GM18502 (cell line): ENCODE measurements around the gene PFKL.

Experiments used
- ATAC-seq: cut with Tn5 transposase; IDR thresholded peaks from one replicate; pipeline ENCODE4 v1.9.1; 2021; ENCODE audit warnings: mild to moderate bottlenecking; ENCODE audit not compliant: unreplicated experiment, poor library complexity

The PFKL gene

DNA sequence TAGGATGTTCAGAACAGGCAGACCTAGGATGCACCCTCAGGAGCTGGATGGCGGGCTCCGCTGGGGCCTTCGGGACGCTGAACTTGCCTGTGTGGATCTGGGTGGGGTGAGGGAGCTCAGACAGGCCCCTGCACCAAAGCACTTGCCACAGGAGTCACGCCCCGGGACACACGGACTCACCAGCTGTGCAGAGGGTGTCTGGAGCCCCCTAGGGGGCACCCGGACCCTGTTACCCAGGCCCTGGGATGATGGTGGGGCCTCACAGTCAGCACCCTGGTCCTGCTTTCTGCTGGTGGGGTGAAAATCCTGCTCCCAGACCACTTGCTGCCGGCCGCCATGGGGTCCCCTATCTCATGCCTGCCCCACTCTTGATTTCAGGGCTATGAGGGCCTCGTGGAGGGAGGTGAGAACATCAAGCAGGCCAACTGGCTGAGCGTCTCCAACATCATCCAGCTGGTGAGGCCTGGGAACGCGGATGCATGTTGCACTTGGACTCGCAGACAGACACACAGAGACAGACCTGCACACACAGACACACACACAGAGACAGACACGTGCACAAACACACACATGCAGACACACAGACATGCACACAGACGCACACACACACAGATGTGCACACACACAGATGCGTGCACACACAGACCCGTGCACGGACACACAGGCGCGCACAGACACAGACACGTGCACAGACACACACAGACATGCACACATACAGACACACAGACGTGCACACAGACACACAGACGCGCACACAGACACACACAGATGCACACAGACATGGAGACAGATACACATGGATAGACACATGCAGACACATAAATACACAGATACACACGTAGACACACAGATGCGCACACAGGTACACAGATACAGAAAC, 11.0 kb downstream of the PFKL start:
- no peak for ATAC-seq

DNA sequence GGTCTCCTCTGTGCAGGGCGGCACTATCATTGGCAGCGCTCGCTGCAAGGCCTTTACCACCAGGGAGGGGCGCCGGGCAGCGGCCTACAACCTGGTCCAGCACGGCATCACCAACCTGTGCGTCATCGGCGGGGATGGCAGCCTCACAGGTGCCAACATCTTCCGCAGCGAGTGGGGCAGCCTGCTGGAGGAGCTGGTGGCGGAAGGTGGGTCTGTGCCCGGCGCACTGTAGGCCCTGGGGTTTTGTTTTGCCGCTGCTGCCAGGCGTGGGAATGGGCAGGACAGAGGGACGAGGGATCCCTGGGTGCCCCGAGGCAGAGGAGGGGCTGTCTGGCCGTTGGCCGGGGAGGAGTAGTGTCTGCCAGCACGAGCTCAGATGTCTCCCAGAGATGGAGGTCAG, 12.2 kb downstream of the PFKL start:
- ATAC-seq: no peak

DNA sequence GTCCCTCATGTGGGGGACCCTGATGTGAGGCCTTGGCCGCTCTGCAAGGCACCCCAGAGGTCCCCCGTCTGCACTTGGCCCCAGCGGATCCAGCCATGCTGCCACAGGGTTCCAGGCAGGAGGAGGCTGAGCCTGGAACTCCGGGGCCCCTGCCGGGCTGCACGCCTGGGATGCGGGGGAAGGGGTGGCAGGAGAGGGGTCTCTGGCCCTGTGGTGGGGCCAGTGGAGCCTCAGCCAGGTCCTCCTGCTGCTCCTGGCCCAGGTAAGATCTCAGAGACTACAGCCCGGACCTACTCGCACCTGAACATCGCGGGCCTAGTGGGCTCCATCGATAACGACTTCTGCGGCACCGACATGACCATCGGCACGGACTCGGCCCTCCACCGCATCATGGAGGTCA, 12.9 kb downstream of the PFKL start:
- ATAC-seq: no peak

DNA sequence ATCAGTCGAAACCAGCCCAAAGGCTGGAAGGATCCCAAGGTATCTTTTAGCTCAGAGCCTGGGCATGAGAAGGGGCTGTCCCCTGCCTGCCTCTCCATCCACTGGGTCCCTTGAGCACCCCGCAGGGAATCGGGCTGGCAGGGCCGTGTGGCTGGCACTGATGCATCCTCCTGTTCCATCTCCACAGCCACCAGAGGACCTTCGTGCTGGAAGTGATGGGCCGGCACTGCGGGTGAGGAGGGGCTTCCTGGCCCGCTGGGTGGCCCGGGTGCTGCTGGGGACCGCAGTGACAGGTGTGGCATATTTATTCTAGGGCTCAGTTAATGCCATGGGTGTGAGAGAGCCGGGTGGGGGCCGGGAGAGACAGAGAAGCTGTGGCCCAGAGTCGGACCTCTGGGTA, 13.6 kb downstream of the PFKL start:
- no peak for ATAC-seq

DNA sequence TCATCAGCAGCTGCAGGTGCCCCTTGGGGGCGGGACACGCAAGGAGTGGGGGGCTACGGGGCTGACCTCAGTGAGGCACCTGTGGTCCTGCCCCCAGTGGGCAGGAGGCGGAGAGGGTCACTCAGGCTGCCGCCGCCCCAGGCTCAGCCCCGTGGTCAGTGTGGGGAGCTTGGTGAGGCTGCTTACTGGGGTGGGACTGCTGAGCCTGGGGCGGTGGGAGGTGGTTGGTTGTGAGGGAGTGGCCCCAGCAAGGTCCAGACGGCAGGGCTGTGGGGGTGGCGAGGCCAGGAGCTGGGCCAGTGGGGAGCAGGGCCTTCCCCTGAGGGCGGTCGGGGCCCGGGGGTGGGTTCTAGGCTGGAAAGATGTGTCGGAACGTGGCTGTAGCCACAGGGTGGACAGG, 14.3 kb downstream of the PFKL start:
- ATAC-seq: no peak

DNA sequence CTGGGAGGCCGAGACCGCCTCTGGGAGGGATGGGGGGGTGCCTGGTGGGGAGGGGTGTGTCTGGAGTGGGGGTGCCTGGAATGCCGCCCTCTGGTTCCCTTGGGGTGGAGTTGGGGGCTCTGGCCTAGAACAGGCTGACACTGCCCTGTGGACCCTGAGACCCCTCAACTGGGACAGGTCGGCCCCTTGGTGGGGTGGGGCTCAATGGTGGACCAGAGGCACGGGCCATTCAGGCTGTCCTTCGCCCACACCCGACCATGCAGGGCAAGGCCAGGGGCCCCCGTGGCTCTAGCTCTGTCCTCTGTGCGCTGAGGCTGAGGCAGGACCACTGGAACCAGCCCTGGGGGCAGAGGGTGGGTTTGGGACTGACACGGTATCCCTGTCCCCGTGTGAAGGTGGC, 14.7 kb downstream of the PFKL start:
- ATAC-seq: no peak

DNA sequence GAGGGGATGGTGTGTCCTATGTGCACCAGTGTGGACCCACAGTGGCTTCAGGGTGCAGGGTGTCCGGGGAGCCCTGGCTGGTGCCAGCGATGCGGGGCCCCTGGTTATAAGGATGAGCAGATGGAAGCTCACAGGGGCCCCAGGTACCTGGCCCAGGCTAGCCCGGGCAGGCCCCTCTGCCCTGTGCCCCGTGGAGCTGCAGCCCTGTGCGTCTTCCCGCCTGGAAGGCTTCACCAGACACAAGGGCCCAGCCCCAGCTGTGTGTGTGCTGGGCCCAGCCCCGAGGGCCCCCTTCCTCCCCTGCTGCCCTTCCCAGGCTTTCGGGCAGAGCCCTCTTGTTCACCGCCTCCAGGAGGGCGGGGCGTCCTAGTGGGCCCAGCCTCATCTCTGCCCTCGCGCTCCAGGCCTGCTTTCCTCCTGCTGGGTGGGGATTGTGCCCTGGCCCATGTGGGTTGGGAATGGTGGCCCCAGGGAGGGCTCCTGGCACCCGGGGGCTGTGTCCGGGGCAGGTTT, 15.9 kb downstream of the PFKL start:
- no peak for ATAC-seq

DNA sequence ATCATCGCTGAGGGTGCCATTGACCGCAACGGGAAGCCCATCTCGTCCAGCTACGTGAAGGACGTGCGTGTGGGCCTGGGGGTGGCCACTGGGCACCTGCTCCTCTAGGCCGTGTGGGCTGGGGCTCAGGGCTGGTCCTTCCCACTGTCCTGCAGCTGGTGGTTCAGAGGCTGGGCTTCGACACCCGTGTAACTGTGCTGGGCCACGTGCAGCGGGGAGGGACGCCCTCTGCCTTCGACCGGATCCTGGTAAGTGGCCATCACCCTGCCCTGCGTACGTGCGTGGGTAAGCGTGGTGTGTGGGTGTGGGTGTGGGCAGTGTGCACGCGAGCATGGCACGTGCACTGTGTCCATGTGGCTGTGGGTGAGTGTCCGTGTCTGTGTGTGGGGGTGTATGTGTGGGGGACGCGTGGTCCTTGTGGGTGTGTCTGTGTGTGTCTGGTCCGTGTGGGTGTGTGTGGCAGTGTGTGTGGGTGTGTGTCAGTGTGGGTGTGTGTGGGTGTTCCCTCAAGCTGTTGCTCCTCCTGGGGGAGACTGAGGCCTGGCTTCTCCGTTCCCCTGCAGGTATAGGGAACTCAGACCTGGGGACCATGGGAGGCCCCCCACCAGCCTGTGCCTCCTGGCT, 16.5 kb downstream of the PFKL start:
- ATAC-seq: no peak

DNA sequence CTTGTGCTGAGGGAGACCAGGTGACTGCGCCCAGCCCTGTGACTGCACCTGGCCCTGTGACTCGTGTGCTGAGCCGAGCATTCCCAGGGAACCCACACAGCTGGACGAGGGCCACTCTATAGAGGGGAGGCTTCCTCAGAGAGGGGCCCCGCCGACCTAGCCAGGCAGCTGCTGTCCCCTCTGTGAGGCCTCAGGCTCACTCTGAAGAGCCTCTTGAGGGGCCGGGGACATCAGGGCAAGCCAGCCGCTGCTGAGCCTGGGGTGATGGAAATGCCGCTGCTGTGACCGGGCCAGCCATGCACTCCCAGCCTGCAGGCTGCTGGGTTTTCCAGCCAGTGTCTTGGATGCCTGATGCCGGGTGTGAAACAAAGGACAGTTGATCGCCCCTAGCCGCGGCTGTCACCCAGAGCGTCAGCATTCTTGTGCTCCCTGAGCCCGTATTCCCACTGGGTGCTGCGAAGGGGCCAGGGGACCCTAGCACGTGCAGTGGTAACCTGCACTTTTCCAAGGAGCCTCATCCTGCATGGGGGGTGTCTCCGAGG, 17.5 kb downstream of the PFKL start:
- no peak for ATAC-seq

DNA sequence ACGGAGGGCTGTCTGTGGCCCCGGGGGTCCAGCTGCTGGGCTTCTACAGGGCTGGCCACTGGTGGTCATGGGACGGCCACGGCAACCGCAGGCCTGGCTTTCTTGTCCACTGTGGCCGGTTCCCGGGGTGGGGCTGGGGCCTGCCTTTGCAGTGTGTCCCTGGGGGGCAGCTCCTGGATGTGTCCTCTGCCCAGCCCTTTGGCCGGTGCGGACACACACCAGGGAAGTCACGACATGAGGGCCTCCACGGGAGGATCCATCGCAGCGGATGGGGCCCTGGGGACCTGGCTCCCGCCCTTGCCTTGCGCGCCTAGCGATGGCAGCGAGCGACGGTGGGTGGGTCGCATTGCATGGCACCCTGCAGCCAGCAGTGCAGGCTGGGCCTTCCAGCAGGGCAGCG, 18.0 kb downstream of the PFKL start:
- no peak for ATAC-seq

DNA sequence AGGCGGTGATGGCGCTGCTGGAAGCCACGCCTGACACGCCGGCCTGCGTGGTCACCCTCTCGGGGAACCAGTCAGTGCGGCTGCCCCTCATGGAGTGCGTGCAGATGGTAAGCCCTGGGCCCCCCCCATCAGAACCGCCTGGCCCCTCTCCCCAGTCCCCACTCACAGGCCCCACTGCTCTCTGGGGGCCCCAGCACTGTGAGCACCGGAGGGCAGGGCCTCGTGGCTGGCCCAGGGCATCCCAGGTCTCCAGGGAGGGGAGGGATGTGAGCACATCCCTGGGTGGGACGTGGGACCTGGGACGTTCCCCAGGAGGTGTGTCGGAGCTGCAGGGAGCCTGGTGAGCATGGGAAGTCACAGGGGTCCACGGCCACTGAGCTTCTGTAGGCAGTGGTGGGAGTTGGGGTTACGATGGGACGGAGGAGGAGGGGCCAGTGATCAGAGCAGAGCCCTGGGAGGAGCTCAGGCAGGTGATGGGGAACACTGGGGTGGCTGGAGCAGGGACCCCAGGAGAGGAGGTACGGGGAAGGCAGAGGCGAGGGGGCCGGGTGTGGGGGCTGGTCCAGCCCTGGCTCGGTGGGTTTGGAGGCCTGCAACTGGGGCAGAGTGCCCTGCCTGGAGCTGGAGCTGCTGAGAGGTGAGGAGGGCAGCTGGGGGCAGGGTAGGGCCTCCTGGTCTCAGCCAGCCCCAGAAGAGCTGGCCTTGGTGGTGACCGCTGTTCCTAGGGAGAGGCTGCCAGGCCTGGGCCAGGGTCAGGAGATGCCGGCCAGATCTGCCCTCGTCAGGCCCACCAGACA, 18.8 kb downstream of the PFKL start:
- no peak for ATAC-seq

DNA sequence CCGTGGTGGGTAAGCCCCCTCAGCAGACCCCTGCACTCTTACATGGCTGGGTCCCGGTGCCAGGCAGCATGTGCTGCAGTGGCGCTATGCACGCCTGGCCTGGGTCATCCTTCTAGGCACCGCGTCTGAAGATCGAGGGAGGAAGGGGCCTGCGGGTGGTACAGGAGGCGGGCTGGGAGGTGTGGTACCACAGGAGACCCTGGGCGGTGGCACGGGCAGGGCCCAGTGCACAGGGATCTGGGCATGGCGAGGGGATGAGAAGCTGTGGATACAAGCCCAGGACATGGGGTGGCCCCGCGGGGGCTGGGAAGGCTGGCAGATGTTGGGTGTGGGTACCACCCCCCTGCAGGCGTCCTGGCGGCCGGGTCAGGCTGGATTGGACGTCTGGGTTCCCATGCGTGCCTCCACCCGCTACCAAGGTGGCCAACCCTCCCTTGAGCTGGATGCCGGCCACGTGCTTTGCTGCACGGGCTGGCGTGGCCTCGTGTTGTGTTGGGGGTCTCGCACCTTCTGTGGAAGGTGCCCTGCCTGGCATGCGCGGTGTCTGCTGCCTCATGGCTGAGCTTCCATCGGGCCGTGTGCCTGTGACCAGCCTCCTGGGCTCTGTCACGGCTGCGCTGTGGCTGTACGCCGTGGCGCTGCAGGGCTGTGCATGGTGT, 19.7 kb downstream of the PFKL start:
- no peak for ATAC-seq

DNA sequence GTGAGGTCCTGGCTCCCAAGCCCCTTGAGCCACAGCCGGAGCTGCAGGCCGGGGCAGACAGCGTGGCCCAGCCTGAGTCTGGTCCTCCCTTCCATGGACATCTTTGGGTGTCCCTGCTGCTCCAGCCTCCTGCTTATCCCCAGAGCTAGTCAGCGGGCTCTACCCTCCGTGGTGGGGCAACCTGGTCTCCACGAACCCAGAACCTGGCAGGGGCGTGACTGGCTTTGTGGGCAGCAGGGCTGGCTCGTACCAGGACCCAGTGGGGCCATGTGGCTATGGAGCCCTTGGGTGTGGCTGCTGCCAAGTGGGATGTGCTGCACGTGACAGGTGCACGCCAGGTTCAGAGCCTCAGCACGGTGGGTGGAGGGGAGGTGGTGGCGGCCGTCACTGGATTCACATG, 21.0 kb downstream of the PFKL start:
- ATAC-seq: no peak

DNA sequence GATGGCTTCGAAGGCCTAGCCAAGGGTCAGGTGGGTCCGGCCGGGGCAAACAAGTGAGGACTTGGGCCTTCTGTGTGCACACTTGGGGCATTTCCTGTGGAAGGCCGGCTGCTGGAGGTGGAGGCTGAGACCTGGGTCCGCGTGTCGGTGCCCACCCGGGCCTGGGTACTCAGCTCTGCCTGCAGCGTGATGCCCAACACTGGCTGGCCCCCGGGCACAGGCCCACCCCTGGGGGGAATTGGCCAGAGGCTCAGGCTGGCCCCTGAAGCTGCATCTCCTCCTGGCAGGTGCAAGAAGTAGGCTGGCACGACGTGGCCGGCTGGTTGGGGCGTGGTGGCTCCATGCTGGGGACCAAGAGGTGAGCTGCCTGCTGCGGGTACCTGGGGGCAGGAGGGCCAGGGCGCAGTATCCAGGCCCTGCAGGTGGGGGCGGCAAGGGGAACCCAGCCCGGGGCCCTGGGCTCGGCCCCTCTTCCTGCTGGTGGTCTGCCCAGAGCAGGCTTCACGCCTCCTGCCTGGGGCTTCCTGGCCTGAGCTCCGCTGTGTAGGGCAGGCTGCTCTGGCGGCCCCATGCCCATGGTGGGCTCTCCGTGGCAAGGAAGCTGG, 22.1 kb downstream of the PFKL start:
- no peak for ATAC-seq

DNA sequence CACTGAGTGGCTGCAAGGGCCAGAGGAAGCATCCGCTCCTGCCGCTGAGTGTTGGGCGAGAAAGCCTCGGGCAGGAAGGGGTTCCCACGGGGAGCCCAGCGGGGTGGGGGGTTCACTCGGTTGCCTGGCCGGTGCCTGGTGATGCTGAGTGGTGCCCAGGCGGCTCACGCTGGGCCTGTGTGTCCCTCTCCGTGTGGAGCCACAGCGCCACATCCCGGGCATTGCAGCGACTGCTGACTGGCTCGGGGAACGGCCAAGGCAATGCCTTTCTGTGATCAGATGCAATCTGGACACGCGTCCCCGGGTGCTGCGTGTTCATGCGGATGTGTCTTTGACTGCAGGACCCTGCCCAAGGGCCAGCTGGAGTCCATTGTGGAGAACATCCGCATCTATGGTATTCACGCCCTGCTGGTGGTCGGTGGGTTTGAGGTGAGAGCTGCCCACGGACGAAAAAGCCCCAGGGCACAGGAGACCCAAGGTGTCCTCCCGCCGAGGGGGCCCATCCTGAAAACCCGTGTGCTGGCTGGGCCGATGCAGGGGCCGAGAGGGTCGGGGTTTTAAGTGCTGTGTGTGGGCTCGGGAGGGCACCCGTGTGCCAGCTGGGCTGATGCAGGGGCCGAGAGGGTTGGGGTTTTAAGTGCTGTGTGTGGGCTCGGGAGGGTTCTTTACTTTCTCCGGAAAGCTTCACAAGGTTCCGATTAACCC, 22.9 kb downstream of the PFKL start:
- no peak for ATAC-seq

DNA sequence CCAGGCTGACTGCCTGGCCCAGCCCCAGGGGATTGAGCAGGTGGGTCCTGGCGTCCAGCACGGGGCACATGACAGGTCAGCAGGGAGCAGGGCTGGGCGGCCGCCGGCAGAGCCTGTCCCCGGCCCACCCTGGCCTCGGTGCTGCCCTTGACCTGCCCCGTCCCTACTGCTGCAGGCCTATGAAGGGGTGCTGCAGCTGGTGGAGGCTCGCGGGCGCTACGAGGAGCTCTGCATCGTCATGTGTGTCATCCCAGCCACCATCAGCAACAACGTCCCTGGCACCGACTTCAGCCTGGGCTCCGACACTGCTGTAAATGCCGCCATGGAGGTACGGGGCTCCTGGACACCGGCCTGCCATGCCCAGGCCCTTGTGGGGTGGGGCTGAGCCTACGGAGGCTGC, 23.7 kb downstream of the PFKL start:
- no peak for ATAC-seq

DNA sequence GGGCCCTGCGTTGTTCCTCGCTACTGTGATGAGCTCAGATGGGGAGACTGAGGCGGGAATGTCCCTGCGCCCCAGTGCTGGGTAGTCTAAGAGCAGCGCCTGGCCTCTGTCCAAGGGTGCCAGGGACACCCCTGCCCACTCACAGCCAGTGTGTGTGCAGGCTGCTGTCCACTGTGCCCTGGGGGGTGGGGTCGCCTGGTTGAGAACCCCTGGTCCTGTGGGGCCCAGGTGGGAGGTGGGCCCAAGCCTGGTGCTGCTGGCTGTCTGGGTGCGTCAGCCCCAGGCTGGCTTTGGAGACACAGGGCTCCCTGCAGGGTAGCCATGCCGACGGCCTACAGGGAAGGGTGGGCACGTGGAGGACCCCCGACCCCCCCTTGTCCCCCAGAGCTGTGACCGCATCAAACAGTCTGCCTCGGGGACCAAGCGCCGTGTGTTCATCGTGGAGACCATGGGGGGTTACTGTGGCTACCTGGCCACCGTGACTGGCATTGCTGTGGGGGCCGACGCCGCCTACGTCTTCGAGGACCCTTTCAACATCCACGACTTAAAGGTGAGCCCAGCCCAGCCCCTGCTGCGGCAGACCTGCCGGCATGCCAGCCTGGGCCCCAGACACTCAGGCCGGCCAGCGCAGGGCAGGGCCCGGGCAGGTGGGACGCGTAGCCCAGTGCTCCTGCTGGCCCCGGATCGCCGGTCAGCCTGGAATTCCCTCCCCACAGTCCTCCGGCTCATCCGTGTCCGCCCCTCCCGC, 24.4 kb downstream of the PFKL start:
- no peak for ATAC-seq

DNA sequence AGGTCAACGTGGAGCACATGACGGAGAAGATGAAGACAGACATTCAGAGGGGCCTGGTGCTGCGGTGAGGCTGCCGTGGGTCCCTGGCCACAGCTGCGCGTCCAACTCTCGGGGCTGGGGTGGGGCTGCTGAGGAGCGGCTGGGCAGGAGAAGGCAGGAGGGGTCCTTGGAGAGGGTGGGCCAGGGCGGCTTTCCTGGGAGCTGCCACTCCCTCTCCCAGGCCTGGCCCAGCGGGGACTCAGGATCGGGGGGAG, 24.9 kb downstream of the PFKL start:
- ATAC-seq: no peak
